GM21825 (cell line): ENCODE data around the gene TF.

Source experiments
- ATAC-seq: cut with Tn5 transposase; IDR thresholded peaks from one replicate; pipeline ENCODE4 v1.9.1; 2021; ENCODE audit warnings: mild to moderate bottlenecking, moderate library complexity; ENCODE audit not compliant: unreplicated experiment

Gene TF

GRCh38 chr3:133834621-133835417 lies 88.6 kb downstream of the TF start:
- ATAC-seq, result no peak

GRCh38 chr3:133835418-133835743 lies 89.2 kb downstream of the TF start:
- no peak for ATAC-seq

GRCh38 chr3:133835961-133836360 lies 89.8 kb downstream of the TF start:
- ATAC-seq, result no peak

- no peak for ATAC-seq
Measured at GRCh38 chr3:133836497-133837158, 90.4 kb downstream of the TF start.

GRCh38 chr3:133837487-133838295 lies 91.5 kb downstream of the TF start:
- ATAC-seq, result no peak

GRCh38 chr3:133838296-133838789 lies 92.2 kb downstream of the TF start:
- ATAC-seq, result no peak

GRCh38 chr3:133838916-133839800 lies 93.0 kb downstream of the TF start:
- ATAC-seq, result no peak

GRCh38 chr3:133840055-133840737 lies 94.0 kb downstream of the TF start:
- no peak for ATAC-seq

- no peak for ATAC-seq
Measured at GRCh38 chr3:133840767-133841166, 94.6 kb downstream of the TF start.

GRCh38 chr3:133841196-133841595 lies 95.0 kb downstream of the TF start:
- no peak for ATAC-seq

GRCh38 chr3:133842158-133842557 lies 96.0 kb downstream of the TF start:
- no peak for ATAC-seq

- no peak for ATAC-seq
Measured at GRCh38 chr3:133843634-133844033, 97.4 kb downstream of the TF start.

GRCh38 chr3:133845127-133845526 lies 98.9 kb downstream of the TF start:
- ATAC-seq, result no peak
